Choroid plexus epithelial cell (primary cell): ENCODE measurements around the gene MS4A18.

Experiments used
- DNase-seq: peaks from one replicate; pipeline ENCODE4 v3.0.0-alpha.2; 2010; ENCODE audit warnings: low read depth
- H3K4me3 ChIP-seq: 2 replicates; pipeline ENCODE4 v1.5.1; 2011; ENCODE audit warnings: low read depth, mild to moderate bottlenecking, control low read depth, low read length, moderate library complexity
- TF ChIP-seq, protein P1 (sequence below): conservative IDR thresholded peaks from 2 replicates; pipeline ENCODE4 v1.5.1; 2011; ENCODE audit warnings: low read depth, mild to moderate bottlenecking, control low read depth, inconsistent platforms, low read length, moderate library complexity

Gene MS4A18

DNA sequence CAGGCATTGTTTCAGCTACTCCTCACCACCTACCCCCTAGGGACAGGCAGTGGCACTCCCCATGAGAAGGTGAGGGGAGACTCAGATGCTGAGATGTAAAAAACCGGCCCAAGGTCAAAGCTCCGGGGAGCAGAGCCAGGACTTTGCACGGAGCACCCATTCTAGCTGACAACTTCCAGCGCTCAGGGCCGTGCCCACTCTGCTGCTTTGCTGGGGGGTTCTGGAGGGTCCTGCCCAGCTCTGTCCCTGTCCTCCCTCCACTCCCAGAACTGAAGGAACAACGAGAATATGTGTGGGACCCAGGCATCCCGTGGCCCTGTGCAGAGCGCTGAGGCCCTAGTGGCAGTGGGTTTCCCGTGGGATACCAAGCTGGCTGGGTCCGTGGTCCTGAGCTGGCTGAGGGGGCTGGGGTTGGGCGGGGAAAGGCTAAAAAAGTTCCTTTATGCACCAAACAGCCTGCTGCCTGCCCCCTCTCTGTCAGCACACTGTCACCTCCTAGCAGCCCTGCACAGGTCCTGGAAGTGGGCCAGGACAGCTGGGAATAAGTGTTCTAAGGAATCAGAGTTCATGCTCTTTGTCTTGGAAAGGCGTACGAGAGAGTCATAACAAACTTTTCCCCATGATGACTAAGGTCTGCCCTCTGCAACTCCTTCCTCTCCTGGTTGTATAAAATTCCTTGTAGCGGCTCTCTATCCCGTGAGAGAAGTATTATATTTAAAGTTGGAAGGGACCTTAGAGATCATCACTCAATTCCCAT is 62.5 kb downstream of the MS4A18 start:
- DNase-seq: peak; percentile 81
- TF ChIP-seq, protein P1, sequence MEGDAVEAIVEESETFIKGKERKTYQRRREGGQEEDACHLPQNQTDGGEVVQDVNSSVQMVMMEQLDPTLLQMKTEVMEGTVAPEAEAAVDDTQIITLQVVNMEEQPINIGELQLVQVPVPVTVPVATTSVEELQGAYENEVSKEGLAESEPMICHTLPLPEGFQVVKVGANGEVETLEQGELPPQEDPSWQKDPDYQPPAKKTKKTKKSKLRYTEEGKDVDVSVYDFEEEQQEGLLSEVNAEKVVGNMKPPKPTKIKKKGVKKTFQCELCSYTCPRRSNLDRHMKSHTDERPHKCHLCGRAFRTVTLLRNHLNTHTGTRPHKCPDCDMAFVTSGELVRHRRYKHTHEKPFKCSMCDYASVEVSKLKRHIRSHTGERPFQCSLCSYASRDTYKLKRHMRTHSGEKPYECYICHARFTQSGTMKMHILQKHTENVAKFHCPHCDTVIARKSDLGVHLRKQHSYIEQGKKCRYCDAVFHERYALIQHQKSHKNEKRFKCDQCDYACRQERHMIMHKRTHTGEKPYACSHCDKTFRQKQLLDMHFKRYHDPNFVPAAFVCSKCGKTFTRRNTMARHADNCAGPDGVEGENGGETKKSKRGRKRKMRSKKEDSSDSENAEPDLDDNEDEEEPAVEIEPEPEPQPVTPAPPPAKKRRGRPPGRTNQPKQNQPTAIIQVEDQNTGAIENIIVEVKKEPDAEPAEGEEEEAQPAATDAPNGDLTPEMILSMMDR: no peak
- no peak overlapping the region for H3K4me3 ChIP-seq

DNA sequence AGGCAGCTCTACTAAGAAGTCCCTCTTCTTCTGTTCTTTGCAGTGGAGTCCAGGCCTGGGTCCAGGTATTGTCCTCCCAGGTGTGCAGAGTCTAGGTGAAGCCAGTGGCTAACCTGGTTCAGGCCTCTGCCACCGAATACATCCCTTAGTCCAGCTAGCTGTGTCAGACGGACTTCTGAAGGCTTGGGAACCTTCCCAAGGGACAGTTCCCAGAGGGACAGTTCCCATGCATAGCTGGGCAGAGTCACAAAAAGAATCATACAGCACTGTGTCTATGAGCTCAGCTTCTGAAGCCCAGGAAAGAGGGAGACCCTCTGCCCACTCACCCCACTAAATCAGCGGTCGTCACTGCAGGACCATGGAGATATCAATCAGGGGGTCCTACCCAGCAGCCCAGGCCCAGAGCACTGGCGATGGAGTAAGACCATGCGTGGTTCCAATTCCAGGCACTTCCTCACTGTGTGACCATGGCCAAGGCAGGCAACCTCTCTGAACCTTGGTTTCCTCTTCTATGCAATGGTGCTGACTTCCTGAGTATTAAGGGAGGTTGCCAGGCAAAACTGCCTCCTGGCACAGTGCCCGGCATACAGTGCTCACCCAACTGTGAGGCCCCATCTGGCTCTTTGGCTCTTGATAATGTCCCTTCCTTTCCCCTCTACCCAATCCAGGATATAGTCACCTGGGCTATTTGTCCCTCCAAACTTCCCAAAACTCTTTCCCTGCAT is 64.0 kb downstream of the MS4A18 start:
- TF ChIP-seq, protein P1: no peak
- peak; percentile 14 for DNase-seq
- H3K4me3 ChIP-seq: no peak overlapping the region

DNA sequence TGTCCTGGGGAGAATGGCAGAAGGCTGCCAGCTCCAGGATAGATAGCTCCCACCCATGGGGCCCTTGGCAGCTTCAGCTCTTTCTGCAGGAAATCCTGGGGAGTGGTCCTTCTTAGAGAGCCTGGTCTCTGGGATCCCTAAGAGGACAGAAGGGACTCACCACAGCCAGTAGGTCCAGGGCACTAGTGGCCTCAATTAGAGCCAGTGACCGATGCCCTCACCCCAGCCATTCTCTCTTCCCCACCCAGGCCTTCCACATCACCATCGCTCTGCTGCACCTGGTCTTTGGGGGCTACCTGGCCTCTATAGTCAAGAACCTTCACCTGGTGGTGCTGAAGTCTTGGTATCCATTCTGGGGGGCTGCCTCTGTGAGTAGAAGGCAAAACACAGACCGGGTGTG is 66.2 kb downstream of the MS4A18 start:
- TF ChIP-seq, protein P1: no peak
- no peak overlapping the region for H3K4me3 ChIP-seq
- no peak for DNase-seq

DNA sequence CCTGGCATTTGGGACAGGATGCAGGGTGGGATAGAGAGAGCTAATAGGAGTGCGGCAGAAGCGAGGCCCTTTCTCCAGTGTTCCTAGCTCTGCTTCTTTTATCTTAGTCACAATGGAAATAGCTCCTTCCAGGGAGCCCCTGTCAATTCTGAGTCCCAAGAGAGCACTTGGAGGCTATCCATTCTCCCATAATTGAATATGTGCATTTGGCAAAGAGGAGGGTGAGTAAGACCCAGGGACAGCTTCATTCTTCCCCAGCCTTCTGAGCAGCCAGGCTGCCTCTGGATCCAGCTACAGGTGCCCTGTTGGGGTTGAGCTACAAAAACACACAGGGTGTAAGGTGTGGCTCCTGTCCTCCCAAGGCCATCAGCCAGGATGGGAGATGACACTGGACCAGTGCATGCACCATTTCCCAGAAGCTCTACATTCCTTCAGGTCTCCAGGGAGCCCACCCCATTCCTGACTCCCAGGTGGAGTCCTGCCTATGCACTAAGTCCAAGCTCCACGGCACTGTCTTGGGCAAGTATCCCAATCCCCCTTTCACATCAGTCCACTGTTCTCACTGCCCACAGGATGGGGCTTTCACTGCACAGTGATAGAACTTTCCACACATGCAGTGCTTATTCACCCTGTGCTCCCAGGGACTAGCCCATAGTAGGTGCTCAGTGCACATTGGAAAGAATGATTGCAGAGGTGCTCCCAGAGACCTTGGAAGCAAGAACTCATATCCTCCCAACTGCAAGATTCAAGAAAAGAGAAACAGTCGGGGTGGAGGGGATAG is 66.8 kb downstream of the MS4A18 start:
- TF ChIP-seq, protein P1: no peak
- no peak overlapping the region for H3K4me3 ChIP-seq
- no peak for DNase-seq

DNA sequence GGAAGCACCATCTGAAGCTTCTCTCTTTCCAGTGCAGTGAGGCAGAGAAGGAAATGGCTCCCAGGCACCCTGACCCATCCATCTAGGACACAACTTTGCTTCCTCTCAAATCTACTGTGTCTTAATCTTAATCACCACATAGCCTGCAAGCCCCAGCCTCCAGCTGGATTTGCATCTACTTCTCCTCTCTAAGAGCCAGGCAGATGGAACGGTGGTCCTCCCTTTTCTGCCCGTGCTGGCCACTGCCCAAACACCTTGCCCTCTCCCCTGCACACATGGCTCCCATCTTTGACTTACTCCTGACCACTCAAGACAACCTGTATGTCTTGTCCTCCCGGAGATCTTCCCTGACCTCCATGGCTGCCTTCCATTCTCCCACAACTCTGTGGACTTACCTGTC is 68.0 kb downstream of the MS4A18 start:
- no peak for DNase-seq
- TF ChIP-seq, protein P1: no peak
- H3K4me3 ChIP-seq: no peak overlapping the region
